HEK293 (cell line): ENCODE results near the gene SPANXD.
"Not testable (repeated sequence)": the region's sequence is repeated elsewhere in the genome, so short reads cannot be mapped to it uniquely, and the experiment has no call there.

ENCODE experiments used
- CTCF ChIA-PET: fragments of 350-600 bp; formaldehyde crosslinking; extraction: SDS; loops from one replicate; lab custom pipeline; 2021; ENCODE audit warnings: antibody characterized with exemption; lab: Yijun Ruan, JAX
- POLR2A ChIA-PET: fragments of 300-600 bp; formaldehyde crosslinking; extraction: SDS; loops from one replicate; lab custom pipeline; 2020; ENCODE audit warnings: antibody characterized with exemption, inconsistent platforms; lab: Yijun Ruan, JAX
- H3K27ac ChIP-seq: fragments of 200-500 bp; sonication (Bioruptor generic); 2 replicates; pipeline ENCODE4 v1.5.1; 2014; ENCODE audit warnings: low read depth, low read length, control low read depth, inconsistent platforms; ENCODE audit errors: extremely low read depth
- H3K36me3 ChIP-seq, 2 experiments: fragments of 200-500 bp in 1 of 2; sonication (Bioruptor generic) in 1 of 2; 1 replicate in 1 of 2; 2 replicates in 1 of 2; pipeline ENCODE4 v1.5.1; 2014 to 2017; ENCODE audit warnings: inconsistent platforms in 2 of 2, low read length in 2 of 2; ENCODE audit not compliant: control insufficient read depth in 2 of 2, insufficient read depth in 1 of 2
- H3K4me1 ChIP-seq: fragments of 200-500 bp; sonication (Bioruptor generic); 2 replicates; pipeline ENCODE4 v1.5.1; 2014; ENCODE audit warnings: mild to moderate bottlenecking, low read length, inconsistent platforms; ENCODE audit not compliant: control insufficient read depth, insufficient read depth
- H3K4me3 ChIP-seq: 2 replicates; pipeline ENCODE4 v1.5.1; 2011; ENCODE audit warnings: low read depth, mild to moderate bottlenecking, control low read depth, low read length, moderate library complexity
- H3K9me3 ChIP-seq: fragments of 200-500 bp; sonication (Bioruptor generic); 2 replicates; pipeline ENCODE4 v1.5.1; 2014; ENCODE audit warnings: low read depth, low read length, inconsistent platforms; ENCODE audit not compliant: control insufficient read depth, insufficient read depth
- INSM2 ChIP-seq: fragments of 450-650 bp; formaldehyde crosslinking; IDR thresholded peaks from 2 replicates; pipeline ENCODE4 v1.5.1; 2016; ENCODE audit warnings: missing biosample characterization, missing genetic modification characterization
- KLF1 ChIP-seq: fragments of 450-650 bp; formaldehyde crosslinking; IDR thresholded peaks from 2 replicates; pipeline ENCODE4 v1.5.1; 2016; ENCODE audit warnings: missing biosample characterization, missing genetic modification characterization
- ZFP37 ChIP-seq: fragments of 450-650 bp; formaldehyde crosslinking; IDR thresholded peaks from 2 replicates; pipeline ENCODE4 v1.5.1; 2016; ENCODE audit warnings: missing biosample characterization, missing genetic modification characterization
- ZNF10 ChIP-seq: fragments of 450-650 bp; formaldehyde crosslinking; IDR thresholded peaks from 2 replicates; pipeline ENCODE4 v1.5.1; 2017; ENCODE audit warnings: missing biosample characterization, missing genetic modification characterization
- ZNF292 ChIP-seq: fragments of 450-650 bp; formaldehyde crosslinking; IDR thresholded peaks from 2 replicates; pipeline ENCODE4 v1.5.1; 2016; ENCODE audit warnings: low read depth, missing biosample characterization, missing genetic modification characterization, borderline replicate concordance
- ZNF398 ChIP-seq: fragments of 450-650 bp; formaldehyde crosslinking; IDR thresholded peaks from 2 replicates; pipeline ENCODE4 v1.5.1; 2017; ENCODE audit warnings: missing biosample characterization, missing genetic modification characterization
- ZNF423 ChIP-seq: fragments of 450-650 bp; formaldehyde crosslinking; IDR thresholded peaks from 2 replicates; pipeline ENCODE4 v1.5.1; 2016; ENCODE audit warnings: missing biosample characterization, missing genetic modification characterization
- ZNF560 ChIP-seq: fragments of 450-650 bp; formaldehyde crosslinking; IDR thresholded peaks from 2 replicates; pipeline ENCODE4 v1.5.1; 2017; ENCODE audit warnings: missing biosample characterization, missing genetic modification characterization, borderline replicate concordance
- ZNF621 ChIP-seq: fragments of 450-650 bp; formaldehyde crosslinking; IDR thresholded peaks from 2 replicates; pipeline ENCODE4 v1.5.1; 2017; ENCODE audit warnings: missing biosample characterization, missing genetic modification characterization
- ZNF624 ChIP-seq: fragments of 450-650 bp; formaldehyde crosslinking; IDR thresholded peaks from 2 replicates; pipeline ENCODE4 v1.5.1; 2017; ENCODE audit warnings: missing biosample characterization, missing genetic modification characterization
- ZNF670 ChIP-seq: fragments of 450-650 bp; formaldehyde crosslinking; IDR thresholded peaks from 2 replicates; pipeline ENCODE4 v1.5.1; 2016; ENCODE audit warnings: missing biosample characterization, missing genetic modification characterization, low read depth
- ZNF785 ChIP-seq: fragments of 450-650 bp; formaldehyde crosslinking; IDR thresholded peaks from 2 replicates; pipeline ENCODE4 v1.5.1; 2016; ENCODE audit warnings: missing biosample characterization, missing genetic modification characterization
- ZSCAN30 ChIP-seq: fragments of 450-650 bp; IDR thresholded peaks from 2 replicates; pipeline ENCODE4 v1.5.1; 2018; ENCODE audit warnings: missing biosample characterization, mild to moderate bottlenecking, missing genetic modification characterization, moderate library complexity
- TF ChIP-seq, protein P1 (sequence below): fragments of 450-650 bp; formaldehyde crosslinking; IDR thresholded peaks from 2 replicates; pipeline ENCODE4 v1.5.1; 2016; ENCODE audit warnings: missing biosample characterization, missing genetic modification characterization
- TF ChIP-seq, protein P2 (sequence below): fragments of 450-650 bp; formaldehyde crosslinking; conservative IDR thresholded peaks from 2 replicates; pipeline ENCODE4 v1.5.1; 2016; ENCODE audit warnings: low read depth, missing biosample characterization, missing genetic modification characterization

The SPANXD gene

DNA sequence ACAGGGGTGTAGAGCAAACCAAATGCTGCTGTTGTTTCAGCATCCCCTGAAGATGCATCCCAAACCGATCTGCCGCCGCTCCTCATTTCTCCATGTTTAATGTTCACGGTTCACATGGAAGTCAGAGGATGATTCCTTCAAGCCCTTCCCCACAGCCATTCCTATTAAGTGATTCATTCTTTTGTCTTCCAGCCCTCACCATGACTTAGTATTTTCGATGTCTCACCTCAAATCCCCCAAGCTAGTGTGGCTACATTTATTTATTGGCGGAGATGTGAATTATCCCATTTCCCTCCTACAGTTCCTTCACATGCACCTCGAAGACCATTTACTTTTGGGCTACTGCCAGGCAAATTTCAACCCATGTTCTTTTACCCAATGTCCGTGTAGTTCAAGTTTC, at the start of gene SPANXD:
Gene SPANXD, minus strand, starts transcription at position 101 of the 400 bp plus-strand sequence. CDS start 334 bp downstream, outside the sequence.
- H3K36me3 ChIP-seq, H3K9me3 ChIP-seq, H3K4me1 ChIP-seq, POLR2A ChIA-PET, H3K27ac ChIP-seq, H3K4me3 ChIP-seq, CTCF ChIA-PET: not testable (repeated sequence)

GRCh38 chrX:141742666-141743065, 44.1 kb upstream of the SPANXD start:
- POLR2A ChIA-PET: no interaction called here
- TF ChIP-seq ZNF292 (tag by site-specific recombination): no peak
- TF ChIP-seq, protein P1, sequence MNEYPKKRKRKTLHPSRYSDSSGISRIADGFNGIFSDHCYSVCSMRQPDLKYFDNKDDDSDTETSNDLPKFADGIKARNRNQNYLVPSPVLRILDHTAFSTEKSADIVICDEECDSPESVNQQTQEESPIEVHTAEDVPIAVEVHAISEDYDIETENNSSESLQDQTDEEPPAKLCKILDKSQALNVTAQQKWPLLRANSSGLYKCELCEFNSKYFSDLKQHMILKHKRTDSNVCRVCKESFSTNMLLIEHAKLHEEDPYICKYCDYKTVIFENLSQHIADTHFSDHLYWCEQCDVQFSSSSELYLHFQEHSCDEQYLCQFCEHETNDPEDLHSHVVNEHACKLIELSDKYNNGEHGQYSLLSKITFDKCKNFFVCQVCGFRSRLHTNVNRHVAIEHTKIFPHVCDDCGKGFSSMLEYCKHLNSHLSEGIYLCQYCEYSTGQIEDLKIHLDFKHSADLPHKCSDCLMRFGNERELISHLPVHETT (tag by site-specific recombination): no peak
- TF ChIP-seq, protein P2, sequence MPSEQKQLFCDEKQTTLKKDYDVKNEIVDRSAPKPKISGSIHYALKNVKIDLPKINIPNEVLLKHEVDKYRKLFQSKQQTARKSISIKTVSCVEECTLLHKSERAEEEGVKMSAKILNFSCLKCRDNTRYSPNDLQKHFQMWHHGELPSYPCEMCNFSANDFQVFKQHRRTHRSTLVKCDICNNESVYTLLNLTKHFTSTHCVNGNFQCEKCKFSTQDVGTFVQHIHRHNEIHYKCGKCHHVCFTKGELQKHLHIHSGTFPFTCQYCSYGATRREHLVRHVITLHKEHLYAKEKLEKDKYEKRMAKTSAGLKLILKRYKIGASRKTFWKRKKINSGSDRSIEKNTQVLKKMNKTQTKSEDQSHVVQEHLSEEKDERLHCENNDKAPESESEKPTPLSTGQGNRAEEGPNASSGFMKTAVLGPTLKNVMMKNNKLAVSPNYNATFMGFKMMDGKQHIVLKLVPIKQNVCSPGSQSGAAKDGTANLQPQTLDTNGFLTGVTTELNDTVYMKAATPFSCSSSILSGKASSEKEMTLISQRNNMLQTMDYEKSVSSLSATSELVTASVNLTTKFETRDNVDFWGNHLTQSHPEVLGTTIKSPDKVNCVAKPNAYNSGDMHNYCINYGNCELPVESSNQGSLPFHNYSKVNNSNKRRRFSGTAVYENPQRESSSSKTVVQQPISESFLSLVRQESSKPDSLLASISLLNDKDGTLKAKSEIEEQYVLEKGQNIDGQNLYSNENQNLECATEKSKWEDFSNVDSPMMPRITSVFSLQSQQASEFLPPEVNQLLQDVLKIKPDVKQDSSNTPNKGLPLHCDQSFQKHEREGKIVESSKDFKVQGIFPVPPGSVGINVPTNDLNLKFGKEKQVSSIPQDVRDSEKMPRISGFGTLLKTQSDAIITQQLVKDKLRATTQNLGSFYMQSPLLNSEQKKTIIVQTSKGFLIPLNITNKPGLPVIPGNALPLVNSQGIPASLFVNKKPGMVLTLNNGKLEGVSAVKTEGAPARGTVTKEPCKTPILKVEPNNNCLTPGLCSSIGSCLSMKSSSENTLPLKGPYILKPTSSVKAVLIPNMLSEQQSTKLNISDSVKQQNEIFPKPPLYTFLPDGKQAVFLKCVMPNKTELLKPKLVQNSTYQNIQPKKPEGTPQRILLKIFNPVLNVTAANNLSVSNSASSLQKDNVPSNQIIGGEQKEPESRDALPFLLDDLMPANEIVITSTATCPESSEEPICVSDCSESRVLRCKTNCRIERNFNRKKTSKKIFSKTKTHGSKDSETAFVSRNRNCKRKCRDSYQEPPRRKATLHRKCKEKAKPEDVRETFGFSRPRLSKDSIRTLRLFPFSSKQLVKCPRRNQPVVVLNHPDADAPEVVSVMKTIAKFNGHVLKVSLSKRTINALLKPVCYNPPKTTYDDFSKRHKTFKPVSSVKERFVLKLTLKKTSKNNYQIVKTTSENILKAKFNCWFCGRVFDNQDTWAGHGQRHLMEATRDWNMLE (tag by site-specific recombination): no peak
- no peak for TF ChIP-seq ZNF10 (tag by site-specific recombination)
- TF ChIP-seq ZNF621 (tag by site-specific recombination): no peak
- no peak for TF ChIP-seq ZNF624 (tag by site-specific recombination)
- TF ChIP-seq ZFP37 (tag by site-specific recombination): no peak
- TF ChIP-seq ZNF398: no peak
- no peak for TF ChIP-seq INSM2 (tag by site-specific recombination)
- no peak for TF ChIP-seq ZSCAN30 (tag by site-specific recombination)
- TF ChIP-seq ZNF423 (tag by site-specific recombination): no peak
- TF ChIP-seq ZNF670 (tag by site-specific recombination): no peak
- TF ChIP-seq KLF1 (tag by site-specific recombination): no peak
- TF ChIP-seq ZNF560 (tag by site-specific recombination): no peak
- TF ChIP-seq ZNF785 (tag by site-specific recombination): no peak
- H3K9me3 ChIP-seq: 0 out of 2 replicates have a peak, but pooled peaks cover 2% of the 10 kb centered on the region
- no peaks in the 10 kb centered on the region for H3K36me3 ChIP-seq
- H3K4me1 ChIP-seq: no peaks in the 10 kb centered on the region
- no peak overlapping the region for H3K27ac ChIP-seq
- CTCF ChIA-PET: interaction anchor here (0.6 kb wide), 1 partner anchor 94 kb away, joined by 3 read pairs; no protein-coding TSS in a partner anchor
- no peak overlapping the region for H3K4me3 ChIP-seq
